Measurements from ENCODE around the gene FAM72A.
"Not testable (repeated sequence)": the region's sequence is repeated elsewhere in the genome, so short reads cannot be mapped to it uniquely, and the experiment has no call there.

FAM72A gene

GRCh38 chr1:206167350-206168029 lies 35.1 kb downstream of the FAM72A start:
- H3K36me3 ChIP-seq (ENCODE audit: control insufficient read depth, insufficient read depth, low read length); DNase-seq (ENCODE audit: extremely low read depth, insufficient read length); H3K4me3 ChIP-seq (replicated peaks; ENCODE audit: low read depth, low read length); H3K27me3 ChIP-seq (replicated peaks; ENCODE audit: control insufficient read depth, insufficient read depth, low read length): not testable (repeated sequence)

GRCh38 chr1:206145771-206146290 lies 56.8 kb downstream of the FAM72A start:
- Histone ChIP-seq H3K36me3 (ENCODE audit: control insufficient read depth, insufficient read depth, low read length) (no peaks in the 10 kb centered on the region), H3K4me3 (replicated peaks; ENCODE audit: low read depth, low read length) (no peak overlapping the region), H3K27me3 (replicated peaks; ENCODE audit: control insufficient read depth, insufficient read depth, low read length) (peaks cover 1% of the 10 kb centered on the region; the same call in 1 of the 2 replicates)
- no peak for DNase-seq (ENCODE audit: extremely low read depth, insufficient read length)
- TF ChIP-seq, protein P1, sequence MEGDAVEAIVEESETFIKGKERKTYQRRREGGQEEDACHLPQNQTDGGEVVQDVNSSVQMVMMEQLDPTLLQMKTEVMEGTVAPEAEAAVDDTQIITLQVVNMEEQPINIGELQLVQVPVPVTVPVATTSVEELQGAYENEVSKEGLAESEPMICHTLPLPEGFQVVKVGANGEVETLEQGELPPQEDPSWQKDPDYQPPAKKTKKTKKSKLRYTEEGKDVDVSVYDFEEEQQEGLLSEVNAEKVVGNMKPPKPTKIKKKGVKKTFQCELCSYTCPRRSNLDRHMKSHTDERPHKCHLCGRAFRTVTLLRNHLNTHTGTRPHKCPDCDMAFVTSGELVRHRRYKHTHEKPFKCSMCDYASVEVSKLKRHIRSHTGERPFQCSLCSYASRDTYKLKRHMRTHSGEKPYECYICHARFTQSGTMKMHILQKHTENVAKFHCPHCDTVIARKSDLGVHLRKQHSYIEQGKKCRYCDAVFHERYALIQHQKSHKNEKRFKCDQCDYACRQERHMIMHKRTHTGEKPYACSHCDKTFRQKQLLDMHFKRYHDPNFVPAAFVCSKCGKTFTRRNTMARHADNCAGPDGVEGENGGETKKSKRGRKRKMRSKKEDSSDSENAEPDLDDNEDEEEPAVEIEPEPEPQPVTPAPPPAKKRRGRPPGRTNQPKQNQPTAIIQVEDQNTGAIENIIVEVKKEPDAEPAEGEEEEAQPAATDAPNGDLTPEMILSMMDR (IDR thresholded peaks at IDR 0.05; ENCODE audit: insufficient read depth, low read length, poor library complexity, severe bottlenecking), result no peak

DNA sequence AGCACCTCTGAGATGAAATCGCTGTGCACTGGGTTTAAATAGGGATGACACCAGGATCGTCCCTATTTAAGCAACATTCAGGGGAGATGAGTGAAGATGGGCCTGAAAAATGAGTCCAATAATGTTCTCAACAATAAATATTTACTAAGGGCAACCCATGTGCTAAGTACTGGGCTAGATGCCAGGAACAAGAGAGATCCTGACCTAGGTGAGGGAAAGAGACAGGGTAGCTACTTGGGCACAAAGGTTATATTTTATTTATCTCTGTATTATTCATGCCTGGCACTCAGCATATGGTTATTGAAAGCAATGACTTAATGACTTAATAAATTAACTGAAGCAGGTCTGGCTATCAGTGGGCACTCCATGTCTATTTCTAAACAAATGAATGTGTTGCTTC lies 58.0 kb downstream of the FAM72A start:
- no peak for DNase-seq (ENCODE audit: extremely low read depth, insufficient read length)
- Histone ChIP-seq H3K36me3 (ENCODE audit: control insufficient read depth, insufficient read depth, low read length) (no peaks in the 10 kb centered on the region), H3K27me3 (replicated peaks; ENCODE audit: control insufficient read depth, insufficient read depth, low read length) (peaks cover 1% of the 10 kb centered on the region; the same call in 1 of the 2 replicates), H3K4me3 (replicated peaks; ENCODE audit: low read depth, low read length) (no peak overlapping the region)
- TF ChIP-seq, protein P1 (IDR thresholded peaks at IDR 0.05; ENCODE audit: insufficient read depth, low read length, poor library complexity, severe bottlenecking), result no peak

- TF ChIP-seq, protein P1 (IDR thresholded peaks at IDR 0.05; ENCODE audit: insufficient read depth, low read length, poor library complexity, severe bottlenecking), result no peak
- no peaks in the 10 kb centered on the region for H3K36me3 ChIP-seq (ENCODE audit: control insufficient read depth, insufficient read depth, low read length)
- peaks cover 1% of the 10 kb centered on the region; the same call in 1 of the 2 replicates for H3K27me3 ChIP-seq (replicated peaks; ENCODE audit: control insufficient read depth, insufficient read depth, low read length)
- no peak overlapping the region for H3K4me3 ChIP-seq (replicated peaks; ENCODE audit: low read depth, low read length)
- no peak for DNase-seq (ENCODE audit: extremely low read depth, insufficient read length)
These were observed 59.0 kb downstream of the FAM72A start for GRCh38 chr1:206143537-206144172.

DNA sequence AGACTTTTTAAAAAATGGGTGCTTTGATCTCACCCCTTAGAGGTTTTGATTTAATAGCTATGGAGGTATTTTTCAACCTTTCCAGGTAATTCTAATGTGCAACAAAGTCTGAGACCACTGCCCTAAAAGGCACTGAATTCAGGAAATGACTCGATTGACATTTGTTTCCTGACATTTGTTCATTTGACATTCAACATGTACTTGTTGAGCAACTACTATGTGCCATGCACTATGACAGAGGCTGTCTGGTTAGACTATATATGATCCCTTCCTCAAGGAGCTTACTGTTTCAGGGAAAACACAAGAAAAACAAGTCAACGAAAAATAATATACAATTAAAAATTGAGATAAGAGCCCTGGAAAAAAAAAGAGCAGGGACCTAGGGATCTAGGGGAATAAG lies 59.9 kb downstream of the FAM72A start:
- Histone ChIP-seq H3K4me3 (replicated peaks; ENCODE audit: low read depth, low read length) (no peak overlapping the region), H3K36me3 (ENCODE audit: control insufficient read depth, insufficient read depth, low read length) (no peaks in the 10 kb centered on the region), H3K27me3 (replicated peaks; ENCODE audit: control insufficient read depth, insufficient read depth, low read length) (peaks cover 1% of the 10 kb centered on the region)
- no peak for DNase-seq (ENCODE audit: extremely low read depth, insufficient read length)
- TF ChIP-seq, protein P1 (IDR thresholded peaks at IDR 0.05; ENCODE audit: insufficient read depth, low read length, poor library complexity, severe bottlenecking), result no peak

DNA sequence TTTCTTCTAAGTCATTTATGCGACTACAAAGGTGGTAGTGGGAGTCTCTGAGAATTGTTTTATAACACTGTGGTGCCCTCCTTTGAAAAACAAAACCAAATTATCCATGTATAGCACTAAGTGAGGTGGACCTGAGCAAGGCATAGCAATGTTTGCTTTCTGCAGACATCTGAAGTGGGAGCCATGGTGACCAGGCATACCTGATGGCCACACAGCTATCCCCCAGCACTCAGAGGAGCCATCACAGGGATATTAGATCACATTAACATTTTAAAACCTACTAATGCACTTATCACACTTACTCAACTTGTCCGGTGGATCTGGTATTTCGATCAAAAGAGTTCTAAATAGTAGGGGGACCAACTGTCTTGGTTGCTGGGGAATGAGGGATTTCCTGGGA lies 60.6 kb downstream of the FAM72A start:
- H3K27me3 ChIP-seq (replicated peaks; ENCODE audit: control insufficient read depth, insufficient read depth, low read length), result peaks cover 1% of the 10 kb centered on the region
- no peak overlapping the region for H3K4me3 ChIP-seq (replicated peaks; ENCODE audit: low read depth, low read length)
- TF ChIP-seq, protein P1 (IDR thresholded peaks at IDR 0.05; ENCODE audit: insufficient read depth, low read length, poor library complexity, severe bottlenecking), result no peak
- no peak for DNase-seq (ENCODE audit: extremely low read depth, insufficient read length)
- H3K36me3 ChIP-seq (ENCODE audit: control insufficient read depth, insufficient read depth, low read length), result no peaks in the 10 kb centered on the region
